GM06990 (cell line): Measurements from ENCODE around the gene REXO4.

Source experiments
- DNase-seq: peaks from one replicate; pipeline ENCODE4 v3.0.0-alpha.2; 2011; ENCODE audit not compliant: insufficient read length; ENCODE audit errors: extremely low read depth
- H3K27me3 ChIP-seq: replicated peaks from 2 replicates; pipeline ENCODE4 v1.6.0; 2011; ENCODE audit warnings: low read length; ENCODE audit not compliant: control insufficient read depth, insufficient read depth
- H3K36me3 ChIP-seq: 2 replicates; pipeline ENCODE4 v1.5.1; 2011; ENCODE audit warnings: low read length; ENCODE audit not compliant: control insufficient read depth, insufficient read depth
- H3K4me3 ChIP-seq: replicated peaks from 2 replicates; pipeline ENCODE4 v1.5.1; 2011; ENCODE audit warnings: low read depth, mild to moderate bottlenecking, control low read depth, low read length
- TF ChIP-seq, protein P1 (sequence below): IDR thresholded peaks from 2 replicates; pipeline ENCODE4 v1.5.1; 2011; ENCODE audit warnings: low read length, control low read depth, mild to moderate bottlenecking, inconsistent platforms; ENCODE audit not compliant: insufficient read depth, poor library complexity, severe bottlenecking

REXO4 gene

GRCh38 chr9:133417541-133418461 lies at the start of gene REXO4:
REXO4 (minus strand) TSS chr9:133418010; CDS start chr9:133417844, 166 bp downstream.
- DNase-seq, result peak; percentile 96
- H3K27me3 ChIP-seq, result no peaks in the 10 kb centered on the region
- TF ChIP-seq, protein P1, sequence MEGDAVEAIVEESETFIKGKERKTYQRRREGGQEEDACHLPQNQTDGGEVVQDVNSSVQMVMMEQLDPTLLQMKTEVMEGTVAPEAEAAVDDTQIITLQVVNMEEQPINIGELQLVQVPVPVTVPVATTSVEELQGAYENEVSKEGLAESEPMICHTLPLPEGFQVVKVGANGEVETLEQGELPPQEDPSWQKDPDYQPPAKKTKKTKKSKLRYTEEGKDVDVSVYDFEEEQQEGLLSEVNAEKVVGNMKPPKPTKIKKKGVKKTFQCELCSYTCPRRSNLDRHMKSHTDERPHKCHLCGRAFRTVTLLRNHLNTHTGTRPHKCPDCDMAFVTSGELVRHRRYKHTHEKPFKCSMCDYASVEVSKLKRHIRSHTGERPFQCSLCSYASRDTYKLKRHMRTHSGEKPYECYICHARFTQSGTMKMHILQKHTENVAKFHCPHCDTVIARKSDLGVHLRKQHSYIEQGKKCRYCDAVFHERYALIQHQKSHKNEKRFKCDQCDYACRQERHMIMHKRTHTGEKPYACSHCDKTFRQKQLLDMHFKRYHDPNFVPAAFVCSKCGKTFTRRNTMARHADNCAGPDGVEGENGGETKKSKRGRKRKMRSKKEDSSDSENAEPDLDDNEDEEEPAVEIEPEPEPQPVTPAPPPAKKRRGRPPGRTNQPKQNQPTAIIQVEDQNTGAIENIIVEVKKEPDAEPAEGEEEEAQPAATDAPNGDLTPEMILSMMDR, result no peak
- peak within 1 kb of the TSS; percentile 70 for H3K4me3 ChIP-seq
- peaks cover 18% of the 10 kb centered on the region for H3K36me3 ChIP-seq

DNA sequence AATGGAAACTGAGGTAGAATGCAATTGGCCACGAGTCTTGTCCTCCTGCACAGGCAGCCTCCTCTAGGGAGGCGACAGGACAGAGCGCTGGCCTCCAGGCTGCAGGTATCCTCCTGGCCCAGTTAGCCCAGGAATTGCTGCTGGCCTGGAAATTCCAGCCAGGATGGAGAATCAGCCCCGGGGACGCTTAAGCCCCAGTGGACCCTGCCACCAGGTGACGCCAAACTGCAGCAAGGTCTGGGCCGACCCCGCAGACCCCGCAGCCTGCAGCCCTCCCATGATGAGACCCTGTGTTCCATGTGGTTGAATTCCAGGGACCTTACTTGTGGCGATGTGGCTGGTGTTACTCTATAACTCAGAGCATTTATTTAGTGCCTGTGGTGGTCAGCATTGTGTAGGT lies 49.3 kb upstream of the REXO4 start:
- Histone ChIP-seq H3K27me3 (no peaks in the 10 kb centered on the region), H3K36me3 (peaks cover 5% of the 10 kb centered on the region), H3K4me3 (no peak overlapping the region)
- TF ChIP-seq, protein P1, result no peak
- DNase-seq, result no peak

- TF ChIP-seq, protein P1, result no peak
- H3K36me3 ChIP-seq, result no peaks in the 10 kb centered on the region
- DNase-seq, result no peak
- no peaks in the 10 kb centered on the region for H3K27me3 ChIP-seq
- H3K4me3 ChIP-seq, result no peak overlapping the region
Measured at GRCh38 chr9:133465984-133466383, 48.2 kb upstream of the REXO4 start.

GRCh38 chr9:133464638-133465037 lies 46.8 kb upstream of the REXO4 start:
- no peak for DNase-seq
- TF ChIP-seq, protein P1, result no peak
- H3K4me3 ChIP-seq, result no peak overlapping the region
- H3K36me3 ChIP-seq, result no peaks in the 10 kb centered on the region
- no peaks in the 10 kb centered on the region for H3K27me3 ChIP-seq

GRCh38 chr9:133463864-133464615 lies 46.2 kb upstream of the REXO4 start:
- TF ChIP-seq, protein P1, result no peak
- DNase-seq, result no peak
- Histone ChIP-seq H3K36me3 (no peaks in the 10 kb centered on the region), H3K4me3 (no peak overlapping the region), H3K27me3 (no peaks in the 10 kb centered on the region)
